Sigmoid colon (tissue), 4 donors: ENCODE data around the gene IFT43.

Experiments used
- CTCF ChIP-seq, 4 experiments: fragments of 450-650 bp in 3 of 4; fragments of 200-600 bp in 1 of 4; IDR thresholded peaks; one replicate each; pipeline ENCODE4 v1.5.1; 2016 to 2019; ENCODE audit warnings: antibody characterized with exemption in 4 of 4, mild to moderate bottlenecking in 3 of 4, moderate library complexity in 2 of 4
- EP300 ChIP-seq, 4 donors: sonication (generic); formaldehyde crosslinking; IDR thresholded peaks; one replicate each; pipeline ENCODE4 v1.6.1; 2017; ENCODE audit warnings: antibody characterized with exemption in 4 of 4
- POLR2A ChIP-seq, 2 donors: fragments of 450-650 bp; IDR thresholded peaks; one replicate each; pipeline ENCODE4 v1.6.1; 2016; ENCODE audit warnings: antibody characterized with exemption in 2 of 2, mild to moderate bottlenecking in 2 of 2, moderate library complexity in 2 of 2
- POLR2AphosphoS5 ChIP-seq, 4 donors: sonication (generic); formaldehyde crosslinking; IDR thresholded peaks; one replicate each; pipeline ENCODE4 v1.6.1; 2017; ENCODE audit warnings: antibody characterized with exemption in 4 of 4

- TF ChIP-seq EP300 (IDR thresholded peaks at IDR 0.05) = no peak
- no peak for TF ChIP-seq CTCF (IDR thresholded peaks at IDR 0.05)
- TF ChIP-seq POLR2A (IDR thresholded peaks at IDR 0.05) = no peak
- no peak for TF ChIP-seq POLR2AphosphoS5 (IDR thresholded peaks at IDR 0.05)
Measured at GRCh38 chr14:76015191-76015590, 29.6 kb downstream of the IFT43 start.
